GM10266 (cell line): ENCODE data around the gene GIMAP8.
"Not testable (repeated sequence)": the region's sequence is repeated elsewhere in the genome, so short reads cannot be mapped to it uniquely, and the experiment has no call there.

ENCODE experiments used
- DNase-seq: peaks from one replicate; pipeline ENCODE4 v3.0.0; 2012; ENCODE audit errors: extremely low spot score
- CTCF ChIP-seq: IDR thresholded peaks from 2 replicates; pipeline ENCODE4 v1.5.1; 2012; ENCODE audit warnings: mild to moderate bottlenecking, low read depth; ENCODE audit not compliant: control insufficient read depth, insufficient read depth; ENCODE audit errors: missing control alignments

The GIMAP8 gene

GRCh38 chr7:150449206-150449952 lies 1.1 kb upstream of the GIMAP8 start:
- DNase-seq, result no peak
- TF ChIP-seq CTCF, result no peak

GRCh38 chr7:150451097-150451793 lies 815 bp downstream of the GIMAP8 start:
- TF ChIP-seq CTCF, result no peak
- DNase-seq, result no peak

GRCh38 chr7:150451833-150452461 lies 1.5 kb downstream of the GIMAP8 start:
- no peak for TF ChIP-seq CTCF
- no peak for DNase-seq

- no peak for TF ChIP-seq CTCF
- DNase-seq, result no peak
These were observed 2.8 kb downstream of the GIMAP8 start for GRCh38 chr7:150453181-150453580.

- no peak for TF ChIP-seq CTCF
- DNase-seq, result no peak
These were observed 3.5 kb downstream of the GIMAP8 start for GRCh38 chr7:150453892-150454291.

- DNase-seq, result not testable (repeated sequence)
These were observed 6.6 kb downstream of the GIMAP8 start for GRCh38 chr7:150457064-150457463.

GRCh38 chr7:150458235-150458634 lies 7.8 kb downstream of the GIMAP8 start:
- TF ChIP-seq CTCF, result no peak
- DNase-seq, result no peak
